CD4-positive, CD25-positive, alpha-beta regulatory T cell (primary cell): ENCODE measurements around the gene ATP6V1G3. TPM values are rescaled to one million over a fixed set of nuclear protein-coding genes. Genes with fewer than 3 reads are reported as not detected.

Experiments used
- ATAC-seq, 2 donors: fragments of 150-1000 bp; cut with Tn5 transposase; one replicate each; pipeline ENCODE4 v1.10.0; 2021; ENCODE audit warnings: low read depth in 2 of 2, moderate number of reproducible peaks in 2 of 2, moderate library complexity in 1 of 2
- DNase-seq, 3 donors: peaks; one replicate each; pipeline versions ENCODE4 v3.0.0 to v3.0.0-alpha.2; 2012 to 2022; ENCODE audit warnings: mixed read lengths in 1 of 3
- H3K27ac ChIP-seq: one replicate; pipeline ENCODE4 v1.7.0; 2013; ENCODE audit warnings: mild to moderate bottlenecking, low read length; ENCODE audit not compliant: insufficient read depth, poor library complexity, severe bottlenecking
- H3K27me3 ChIP-seq: one replicate; pipeline ENCODE4 v1.7.0; 2013; ENCODE audit warnings: low read length; ENCODE audit not compliant: control insufficient read depth, insufficient read depth
- H3K36me3 ChIP-seq: one replicate; pipeline ENCODE4 v1.7.0; 2013; ENCODE audit warnings: mild to moderate bottlenecking, low read length, moderate library complexity; ENCODE audit not compliant: control insufficient read depth, insufficient read depth
- H3K4me1 ChIP-seq: 2 replicates; pipeline ENCODE4 v1.7.0; 2013; ENCODE audit warnings: mild to moderate bottlenecking, low read length; ENCODE audit not compliant: insufficient read depth, control insufficient read depth, poor library complexity, severe bottlenecking
- H3K4me3 ChIP-seq: one replicate; pipeline ENCODE4 v1.7.0; 2013; ENCODE audit warnings: low read depth, mild to moderate bottlenecking, low read length, moderate library complexity
- H3K9me3 ChIP-seq, 2 experiments: 1 replicate in 1 of 2; 2 replicates in 1 of 2; pipeline ENCODE4 v1.7.0; 2013; ENCODE audit warnings: low read length in 2 of 2, mild to moderate bottlenecking in 1 of 2, moderate library complexity in 1 of 2; ENCODE audit not compliant: control insufficient read depth in 2 of 2
- H3K27ac Mint-ChIP-seq, 3 donors: one replicate each; pipeline ENCODE4 v1.8.0; 2020 to 2022; ENCODE audit warnings: mild to moderate bottlenecking in 3 of 3, mixed read lengths in 3 of 3, moderate library complexity in 2 of 3
- H3K27me3 Mint-ChIP-seq: one replicate; pipeline ENCODE4 v1.8.0; 2022; ENCODE audit warnings: mild to moderate bottlenecking, mixed read lengths
- H3K36me3 Mint-ChIP-seq: one replicate; pipeline ENCODE4 v1.8.0; 2020; ENCODE audit warnings: mixed read lengths
- H3K4me1 Mint-ChIP-seq, 4 donors: one replicate each; pipeline ENCODE4 v1.8.0; 2020 to 2022; ENCODE audit warnings: mixed read lengths in 4 of 4, mild to moderate bottlenecking in 1 of 4
- H3K4me3 Mint-ChIP-seq, 4 donors: one replicate each; pipeline ENCODE4 v1.8.0; 2020 to 2022; ENCODE audit warnings: mild to moderate bottlenecking in 4 of 4, mixed read lengths in 4 of 4, moderate library complexity in 3 of 4
- H3K9me3 Mint-ChIP-seq, 7 donors: one replicate each; pipeline ENCODE4 v1.8.0; 2020 to 2022; ENCODE audit warnings: mixed read lengths in 7 of 7, mild to moderate bottlenecking in 3 of 7, moderate library complexity in 2 of 7
- polyA plus RNA-seq, 4 donors: library from polyadenylated mRNA; unstranded; fragments of 300-500 nt; fragmentation: Illumina TruSeq; gene quantifications; one replicate each; pipeline ENCODE4 v1.2.3, GENCODE V29; 2021
- total RNA-seq: library from RNA; stranded (reverse); gene quantifications from one replicate; pipeline ENCODE4 v1.2.3, GENCODE V29; 2022

The ATP6V1G3 gene
- total and polyA plus RNA-seq, 5 donors from 2014 or later: 0.87 TPM; not detected in 4

DNA sequence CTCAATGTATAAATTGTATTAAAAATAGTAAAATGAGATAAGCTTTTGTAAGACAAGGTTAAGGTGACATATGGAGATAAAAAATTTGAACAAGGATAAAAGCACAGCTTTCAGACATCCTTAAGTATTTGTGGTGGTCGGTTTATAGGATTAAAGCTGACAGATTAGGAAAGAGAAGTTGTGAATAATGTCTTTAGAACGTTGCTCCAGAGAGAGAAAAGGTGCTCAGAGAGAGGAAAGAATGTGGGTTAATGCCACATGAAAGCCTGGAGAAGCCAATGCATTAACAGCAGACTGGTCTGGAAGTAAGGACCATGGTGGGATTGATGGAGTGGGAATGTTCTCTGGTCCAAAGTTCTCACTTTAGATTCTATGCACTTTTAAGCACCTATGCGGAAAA lies 44.8 kb downstream of the ATP6V1G3 start:
- Mint-ChIP-seq H3K4me1 (peaks cover 0 to 21% (median 10%) of the 10 kb centered on the region in 4 donors), H3K27me3 (no peaks in the 10 kb centered on the region), H3K36me3 (peaks cover 4% of the 10 kb centered on the region), H3K9me3 (peaks cover 0 to 5% (median 1%) of the 10 kb centered on the region in 7 donors), H3K4me3 (no peak overlapping the region), H3K27ac (no peak overlapping the region)
- Histone ChIP-seq H3K9me3 (no peaks in the 10 kb centered on the region), H3K36me3 (no peaks in the 10 kb centered on the region), H3K4me3 (no peak overlapping the region), H3K4me1 (no peaks in the 10 kb centered on the region), H3K27ac (no peak overlapping the region), H3K27me3 (no peaks in the 10 kb centered on the region)
- DNase-seq (no peak), ATAC-seq (no peak)

DNA sequence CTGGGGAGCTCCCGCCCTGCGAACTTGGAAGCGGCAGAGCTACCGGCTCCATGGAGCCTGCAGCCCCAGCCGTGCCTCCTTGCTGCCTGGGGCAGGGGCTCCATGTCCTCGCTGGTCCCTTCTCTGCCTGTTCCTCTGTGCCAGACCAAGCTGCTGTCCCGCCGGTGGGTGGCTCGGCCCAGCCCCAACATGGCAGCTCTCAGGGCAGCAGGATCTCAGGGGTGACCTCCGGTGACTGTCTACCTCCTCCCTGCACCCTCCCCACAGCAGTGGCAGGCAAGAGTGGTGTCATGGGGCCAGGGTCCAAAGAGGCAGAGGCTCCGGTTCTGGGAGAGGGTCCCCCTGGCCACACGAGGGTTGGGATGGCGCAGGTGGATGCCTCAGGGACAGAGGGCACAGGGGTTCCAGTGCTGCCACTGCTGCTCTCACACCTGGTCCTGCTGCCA lies 45.8 kb downstream of the ATP6V1G3 start:
- Mint-ChIP-seq H3K4me1 (peaks cover 0 to 21% (median 11%) of the 10 kb centered on the region in 4 donors), H3K36me3 (no peaks in the 10 kb centered on the region), H3K9me3 (peaks cover 0 to 1% (median 0%) of the 10 kb centered on the region in 7 donors), H3K27me3 (no peaks in the 10 kb centered on the region), H3K4me3 (no peak overlapping the region), H3K27ac (no peak overlapping the region)
- no peaks in the 10 kb centered on the region for H3K9me3 ChIP-seq
- H3K27ac ChIP-seq: no peak overlapping the region
- H3K36me3 ChIP-seq: no peaks in the 10 kb centered on the region
- ATAC-seq (no peak), DNase-seq (no peak)
- no peaks in the 10 kb centered on the region for H3K27me3 ChIP-seq
- H3K4me1 ChIP-seq: no peaks in the 10 kb centered on the region
- no peak overlapping the region for H3K4me3 ChIP-seq

- no peaks in the 10 kb centered on the region for H3K27me3 ChIP-seq
- no peak for ATAC-seq
- H3K9me3 Mint-ChIP-seq: peaks cover 0 to 1% (median 0%) of the 10 kb centered on the region in 7 donors
- H3K4me1 ChIP-seq: no peaks in the 10 kb centered on the region
- DNase-seq: no peak
- no peaks in the 10 kb centered on the region for H3K27me3 Mint-ChIP-seq
- H3K9me3 ChIP-seq: no peaks in the 10 kb centered on the region
- no peak overlapping the region for H3K4me3 Mint-ChIP-seq
- H3K4me1 Mint-ChIP-seq: peaks cover 0 to 21% (median 11%) of the 10 kb centered on the region in 4 donors
- H3K27ac Mint-ChIP-seq: no peak overlapping the region
- no peaks in the 10 kb centered on the region for H3K36me3 ChIP-seq
- H3K36me3 Mint-ChIP-seq: no peaks in the 10 kb centered on the region
- H3K27ac ChIP-seq: no peak overlapping the region
- H3K4me3 ChIP-seq: no peak overlapping the region
These were observed 46.3 kb downstream of the ATP6V1G3 start for GRCh38 chr1:198494139-198494538.

DNA sequence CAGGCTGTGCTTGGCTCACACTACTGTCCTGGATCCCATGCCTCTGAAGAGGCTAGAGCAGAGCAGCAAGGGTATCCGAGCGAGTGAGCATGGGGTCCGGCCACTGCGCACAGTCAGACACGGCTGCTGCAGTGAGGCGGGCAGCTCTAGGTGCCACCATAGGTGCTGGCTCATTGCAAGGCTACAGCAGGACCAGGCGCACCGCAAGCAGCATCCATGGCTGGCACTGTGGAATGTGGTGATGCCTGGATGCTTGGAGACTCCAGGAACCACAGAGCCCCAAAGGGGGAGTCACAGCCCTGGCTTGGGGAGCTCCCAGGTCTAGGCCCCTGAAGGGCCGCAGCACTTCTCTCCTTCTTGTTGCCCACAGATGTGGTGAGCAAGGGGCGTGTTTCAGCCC lies 47.2 kb downstream of the ATP6V1G3 start:
- Histone ChIP-seq H3K4me3 (no peak overlapping the region), H3K27ac (no peak overlapping the region), H3K36me3 (no peaks in the 10 kb centered on the region), H3K27me3 (no peaks in the 10 kb centered on the region), H3K9me3 (no peaks in the 10 kb centered on the region), H3K4me1 (no peaks in the 10 kb centered on the region)
- ATAC-seq (no peak), DNase-seq (no peak)
- Mint-ChIP-seq H3K36me3 (no peaks in the 10 kb centered on the region), H3K4me3 (no peak overlapping the region), H3K9me3 (peaks cover 0 to 1% (median 0%) of the 10 kb centered on the region in 7 donors), H3K27ac (no peak overlapping the region), H3K4me1 (peaks cover 0 to 21% (median 11%) of the 10 kb centered on the region in 4 donors), H3K27me3 (no peaks in the 10 kb centered on the region)

DNA sequence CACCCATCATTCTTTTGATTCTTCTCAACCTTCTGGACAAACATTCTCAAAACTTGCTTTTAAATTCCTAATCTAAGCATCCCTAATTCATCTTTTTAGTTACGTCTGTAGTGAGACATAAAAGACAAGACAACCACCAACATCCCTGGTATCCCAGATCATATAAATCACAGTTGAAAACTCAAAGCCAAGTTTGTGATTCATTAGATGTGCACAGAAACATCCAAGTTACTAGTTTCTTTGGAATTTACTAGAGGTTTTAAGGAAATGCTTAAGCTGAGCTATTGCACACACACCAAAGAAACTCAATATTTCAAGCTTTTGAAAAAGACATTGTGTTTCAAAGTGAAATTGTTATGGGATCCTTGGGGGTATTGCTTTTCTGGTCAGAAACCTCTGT lies 47.6 kb downstream of the ATP6V1G3 start:
- Histone ChIP-seq H3K27me3 (no peaks in the 10 kb centered on the region), H3K4me1 (no peaks in the 10 kb centered on the region), H3K36me3 (no peaks in the 10 kb centered on the region), H3K4me3 (no peak overlapping the region), H3K27ac (no peak overlapping the region), H3K9me3 (no peaks in the 10 kb centered on the region)
- ATAC-seq: no peak
- H3K9me3 Mint-ChIP-seq: peaks cover 0 to 1% (median 0%) of the 10 kb centered on the region in 7 donors
- no peaks in the 10 kb centered on the region for H3K27me3 Mint-ChIP-seq
- no peak overlapping the region for H3K4me3 Mint-ChIP-seq
- DNase-seq: no peak
- no peak overlapping the region for H3K27ac Mint-ChIP-seq
- peaks cover 0 to 20% (median 10%) of the 10 kb centered on the region in 4 donors for H3K4me1 Mint-ChIP-seq
- no peaks in the 10 kb centered on the region for H3K36me3 Mint-ChIP-seq

DNA sequence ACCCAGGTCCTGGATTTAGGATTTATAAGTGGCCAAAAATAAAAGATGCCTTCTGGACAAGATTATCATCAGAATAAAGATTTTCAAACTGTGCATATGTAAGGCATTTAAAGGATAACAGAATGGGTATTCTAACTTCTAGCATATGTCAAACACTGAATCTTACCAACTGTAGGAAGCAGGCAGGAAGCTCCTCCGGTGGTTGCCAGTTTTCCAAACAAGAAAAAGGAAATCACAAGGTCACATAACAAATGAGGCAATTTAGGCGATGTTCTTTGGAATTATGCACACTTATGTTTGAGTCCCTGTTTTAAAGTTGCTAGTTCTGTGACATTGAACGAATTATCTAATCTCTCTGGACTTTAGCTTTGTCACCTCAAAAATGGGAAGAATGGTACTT lies 48.9 kb downstream of the ATP6V1G3 start:
- no peak for DNase-seq
- Mint-ChIP-seq H3K27ac (no peak overlapping the region), H3K27me3 (no peaks in the 10 kb centered on the region), H3K4me3 (no peak overlapping the region), H3K9me3 (no peaks in the 10 kb centered on the region), H3K36me3 (no peaks in the 10 kb centered on the region), H3K4me1 (peaks cover 0 to 10% (median 3%) of the 10 kb centered on the region in 4 donors)
- Histone ChIP-seq H3K27me3 (no peaks in the 10 kb centered on the region), H3K27ac (no peak overlapping the region), H3K36me3 (no peaks in the 10 kb centered on the region), H3K4me3 (no peak overlapping the region), H3K4me1 (no peaks in the 10 kb centered on the region), H3K9me3 (no peaks in the 10 kb centered on the region)
- ATAC-seq: no peak

GRCh38 chr1:198491028-198491427 lies 49.5 kb downstream of the ATP6V1G3 start:
- H3K36me3 ChIP-seq: no peaks in the 10 kb centered on the region
- Mint-ChIP-seq H3K4me1 (peaks cover 0 to 10% (median 2%) of the 10 kb centered on the region in 4 donors), H3K9me3 (no peaks in the 10 kb centered on the region), H3K4me3 (no peak overlapping the region), H3K27me3 (no peaks in the 10 kb centered on the region), H3K27ac (no peak overlapping the region), H3K36me3 (no peaks in the 10 kb centered on the region)
- no peak overlapping the region for H3K4me3 ChIP-seq
- DNase-seq (no peak), ATAC-seq (no peak)
- no peaks in the 10 kb centered on the region for H3K4me1 ChIP-seq
- no peaks in the 10 kb centered on the region for H3K9me3 ChIP-seq
- H3K27ac ChIP-seq: no peak overlapping the region
- no peaks in the 10 kb centered on the region for H3K27me3 ChIP-seq

DNA sequence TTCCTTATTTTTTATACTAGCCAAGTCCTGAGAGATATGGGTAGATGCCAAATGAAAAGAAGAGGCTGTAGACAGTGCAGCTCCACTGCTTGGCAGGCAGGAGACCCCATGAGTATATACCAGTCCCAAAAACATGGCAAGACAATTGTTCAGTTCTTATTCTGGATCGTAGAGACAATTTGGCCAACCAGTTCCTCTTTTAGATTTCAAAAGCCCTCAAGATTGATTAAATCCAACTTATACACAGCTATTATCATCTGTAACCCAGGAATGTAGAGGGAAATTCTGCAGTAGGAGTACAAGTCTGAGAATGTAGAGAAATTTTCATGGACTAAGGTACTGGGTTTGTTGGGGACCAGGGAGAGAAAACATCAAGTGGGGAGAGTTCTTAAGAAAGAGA lies 50.3 kb downstream of the ATP6V1G3 start:
- Mint-ChIP-seq H3K36me3 (peaks cover 3% of the 10 kb centered on the region), H3K27me3 (no peaks in the 10 kb centered on the region), H3K27ac (peak overlapping the region; percentile 1 to 64 (median 28)), H3K9me3 (peaks cover 0 to 2% (median 0%) of the 10 kb centered on the region in 7 donors), H3K4me1 (peaks cover 0 to 4% (median 1%) of the 10 kb centered on the region in 4 donors), H3K4me3 (no peak overlapping the region)
- no peak overlapping the region for H3K4me3 ChIP-seq
- no peak overlapping the region for H3K27ac ChIP-seq
- ATAC-seq: no peak
- H3K4me1 ChIP-seq: no peaks in the 10 kb centered on the region
- no peak for DNase-seq
- H3K9me3 ChIP-seq: no peaks in the 10 kb centered on the region
- no peaks in the 10 kb centered on the region for H3K27me3 ChIP-seq
- H3K36me3 ChIP-seq: no peaks in the 10 kb centered on the region
